Ovary (tissue), 1 donor: Measurements from ENCODE around the gene USP53.

Experiments used
- EP300 ChIP-seq: sonication (generic); formaldehyde crosslinking; IDR thresholded peaks from one replicate; pipeline ENCODE4 v1.6.1; 2017; ENCODE audit warnings: antibody characterized with exemption
- POLR2A ChIP-seq: fragments of 450-650 bp; IDR thresholded peaks from one replicate; pipeline ENCODE4 v1.6.1; 2017; ENCODE audit warnings: antibody characterized with exemption, mild to moderate bottlenecking, moderate library complexity

DNA sequence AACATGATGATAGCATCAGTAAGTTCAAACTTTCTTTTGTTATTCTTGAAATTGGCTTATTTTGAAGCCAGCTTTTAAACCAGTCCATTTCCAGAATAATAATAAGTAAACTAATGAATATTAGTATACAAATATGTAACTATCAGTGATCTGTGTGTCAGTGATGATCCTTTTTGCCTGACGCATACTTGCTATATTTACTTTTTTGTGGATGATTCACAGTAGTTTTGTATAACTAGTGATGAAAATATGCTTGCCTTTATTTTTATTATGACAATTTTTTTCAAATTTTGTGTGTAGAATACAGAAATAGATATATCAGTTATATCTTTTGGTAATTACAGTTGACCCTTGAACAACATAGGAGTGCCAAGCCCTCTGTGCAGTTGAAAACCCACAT, 49.5 kb downstream of the USP53 start:
- TF ChIP-seq POLR2A (no peak), EP300 (no peak)
